ENCODE measurements around the gene RPL34.
"Not testable (repeated sequence)": the region's sequence is repeated elsewhere in the genome, so short reads cannot be mapped to it uniquely, and the experiment has no call there.

Gene RPL34

GRCh38 chr4:108620101-108620932, at the start of gene RPL34:
RPL34 (plus strand) TSS chr4:108620576; CDS start chr4:108621960, 1,384 bp downstream.
- DNase-seq (ENCODE audit: low spot score) = peak; percentile 98

- no peak for DNase-seq (ENCODE audit: low spot score)
Observed at GRCh38 chr4:108570993-108571569, 49.3 kb upstream of the RPL34 start.

- DNase-seq (ENCODE audit: low spot score) = no peak
Observed at GRCh38 chr4:108574402-108574801, 46.0 kb upstream of the RPL34 start.

- DNase-seq (ENCODE audit: low spot score) = no peak
Observed at GRCh38 chr4:108581083-108581482, 39.3 kb upstream of the RPL34 start.

- DNase-seq (ENCODE audit: low spot score) = no peak
Observed at GRCh38 chr4:108586778-108587177, 33.6 kb upstream of the RPL34 start.

- DNase-seq (ENCODE audit: low spot score) = no peak
Observed at GRCh38 chr4:108588878-108589277, 31.5 kb upstream of the RPL34 start.

- peak; percentile 5 for DNase-seq (ENCODE audit: low spot score)
Observed at GRCh38 chr4:108589961-108590360, 30.4 kb upstream of the RPL34 start.

- DNase-seq (ENCODE audit: low spot score) = no peak
Observed at GRCh38 chr4:108590776-108591175, 29.6 kb upstream of the RPL34 start.

GRCh38 chr4:108592674-108592986, 27.7 kb upstream of the RPL34 start:
- DNase-seq (ENCODE audit: low spot score) = no peak

- not testable (repeated sequence) for DNase-seq (ENCODE audit: low spot score)
Observed at GRCh38 chr4:108594296-108594695, 26.1 kb upstream of the RPL34 start.

- DNase-seq (ENCODE audit: low spot score) = no peak
Observed at GRCh38 chr4:108596344-108596743, 24.0 kb upstream of the RPL34 start.

- DNase-seq (ENCODE audit: low spot score) = no peak
Observed at GRCh38 chr4:108601106-108601505, 19.3 kb upstream of the RPL34 start.

GRCh38 chr4:108601532-108601931, 18.8 kb upstream of the RPL34 start:
- DNase-seq (ENCODE audit: low spot score) = no peak

GRCh38 chr4:108602163-108602562, 18.2 kb upstream of the RPL34 start:
- no peak for DNase-seq (ENCODE audit: low spot score)

- no peak for DNase-seq (ENCODE audit: low spot score)
Observed at GRCh38 chr4:108607079-108607815, 13.1 kb upstream of the RPL34 start.

GRCh38 chr4:108611365-108611764, 9.0 kb upstream of the RPL34 start:
- no peak for DNase-seq (ENCODE audit: low spot score)

- no peak for DNase-seq (ENCODE audit: low spot score)
Observed at GRCh38 chr4:108612365-108612764, 8.0 kb upstream of the RPL34 start.

GRCh38 chr4:108619372-108620100, 840 bp upstream of the RPL34 start:
- no peak for DNase-seq (ENCODE audit: low spot score)

- peak; percentile 31 for DNase-seq (ENCODE audit: low spot score)
Observed at GRCh38 chr4:108620933-108621905, 843 bp downstream of the RPL34 start.

GRCh38 chr4:108622022-108622421, 1.6 kb downstream of the RPL34 start:
- DNase-seq (ENCODE audit: low spot score) = no peak

GRCh38 chr4:108622828-108623227, 2.5 kb downstream of the RPL34 start:
- DNase-seq (ENCODE audit: low spot score) = no peak

Measured in kidney tubule cell (primary cell).